ENCODE measurements around the gene TMEM165.

Gene TMEM165

DNA sequence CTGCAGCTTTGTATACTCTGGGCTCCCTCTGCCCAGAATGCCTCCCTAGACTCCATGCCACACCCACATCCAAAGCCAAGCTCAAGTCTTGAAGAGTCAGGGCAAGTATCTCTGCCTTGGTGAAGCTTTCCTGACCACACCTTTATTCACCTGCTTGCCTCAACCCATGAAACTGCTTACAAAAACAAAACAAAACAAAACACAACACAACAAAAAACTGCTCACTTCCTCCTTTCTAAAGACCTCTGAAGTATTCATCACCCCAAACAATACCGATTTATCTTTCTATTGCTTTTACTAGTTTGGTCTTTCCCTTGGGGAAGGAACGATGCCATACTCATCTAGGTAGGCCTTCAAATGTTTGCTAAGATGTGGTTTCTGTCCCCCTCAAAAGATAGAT is 45.0 kb downstream of the TMEM165 start:
- no peak for ATAC-seq (replicated peaks)
- Mint-ChIP-seq H3K4me1 (peaks cover 0 to 4% of the 10 kb centered on the region in 2 donors), H3K27me3 (no peaks in the 10 kb centered on the region), H3K27ac (no peak overlapping the region), H3K4me3 (no peak overlapping the region), H3K36me3 (peaks cover 21 to 38% of the 10 kb centered on the region in 2 donors), H3K9me3 (no peaks in the 10 kb centered on the region)
- DNase-seq: no peak

DNA sequence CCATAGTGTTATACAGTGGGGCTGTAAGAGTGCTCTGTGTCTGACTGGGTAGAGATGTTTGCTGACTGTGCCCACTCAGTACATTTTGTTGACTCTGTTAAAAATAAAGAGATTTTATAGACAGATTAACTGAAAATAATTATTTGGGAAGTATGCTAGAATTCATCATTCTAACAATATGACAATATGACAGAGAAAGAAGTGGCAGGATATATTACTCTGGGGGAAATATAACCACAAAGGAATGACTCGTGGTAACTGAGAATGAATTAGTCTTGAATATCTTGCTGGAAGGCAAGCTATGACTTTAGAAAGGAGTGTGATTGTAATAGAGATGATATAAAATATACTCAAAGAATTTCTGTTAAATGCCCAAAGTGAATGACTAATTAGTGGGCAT is 46.8 kb downstream of the TMEM165 start:
- H3K4me1 Mint-ChIP-seq: peaks cover 0 to 4% of the 10 kb centered on the region in 2 donors
- H3K9me3 Mint-ChIP-seq: no peaks in the 10 kb centered on the region
- DNase-seq (no peak), ATAC-seq (replicated peaks) (no peak)
- H3K4me3 Mint-ChIP-seq: no peak overlapping the region
- no peaks in the 10 kb centered on the region for H3K27me3 Mint-ChIP-seq
- H3K27ac Mint-ChIP-seq: no peak overlapping the region
- peaks cover 21 to 44% of the 10 kb centered on the region in 2 donors for H3K36me3 Mint-ChIP-seq

DNA sequence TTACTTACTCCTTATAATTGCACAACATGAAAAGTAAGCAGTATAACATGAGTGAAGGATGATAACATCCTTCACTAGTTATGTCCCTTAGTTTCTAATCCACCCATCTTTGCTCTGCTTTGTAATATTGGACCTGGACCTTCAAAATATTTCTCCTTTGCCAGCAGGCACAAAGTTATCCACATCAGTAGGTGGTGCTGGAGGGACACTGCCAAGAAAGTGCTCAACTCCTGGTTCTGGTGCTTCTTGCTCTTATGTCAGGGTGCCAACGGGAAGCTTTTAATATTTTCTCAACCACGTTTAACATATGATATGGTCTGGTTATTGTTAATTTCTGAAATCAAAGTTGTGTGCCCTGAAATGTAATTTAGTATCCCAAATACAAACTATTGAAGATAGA is 49.1 kb downstream of the TMEM165 start:
- H3K4me1 Mint-ChIP-seq: peaks cover 0 to 4% of the 10 kb centered on the region in 2 donors
- no peaks in the 10 kb centered on the region for H3K27me3 Mint-ChIP-seq
- DNase-seq (no peak), ATAC-seq (replicated peaks) (no peak)
- H3K27ac Mint-ChIP-seq: no peak overlapping the region
- no peak overlapping the region for H3K4me3 Mint-ChIP-seq
- H3K36me3 Mint-ChIP-seq: peaks cover 10 to 31% of the 10 kb centered on the region in 2 donors
- H3K9me3 Mint-ChIP-seq: no peaks in the 10 kb centered on the region

DNA sequence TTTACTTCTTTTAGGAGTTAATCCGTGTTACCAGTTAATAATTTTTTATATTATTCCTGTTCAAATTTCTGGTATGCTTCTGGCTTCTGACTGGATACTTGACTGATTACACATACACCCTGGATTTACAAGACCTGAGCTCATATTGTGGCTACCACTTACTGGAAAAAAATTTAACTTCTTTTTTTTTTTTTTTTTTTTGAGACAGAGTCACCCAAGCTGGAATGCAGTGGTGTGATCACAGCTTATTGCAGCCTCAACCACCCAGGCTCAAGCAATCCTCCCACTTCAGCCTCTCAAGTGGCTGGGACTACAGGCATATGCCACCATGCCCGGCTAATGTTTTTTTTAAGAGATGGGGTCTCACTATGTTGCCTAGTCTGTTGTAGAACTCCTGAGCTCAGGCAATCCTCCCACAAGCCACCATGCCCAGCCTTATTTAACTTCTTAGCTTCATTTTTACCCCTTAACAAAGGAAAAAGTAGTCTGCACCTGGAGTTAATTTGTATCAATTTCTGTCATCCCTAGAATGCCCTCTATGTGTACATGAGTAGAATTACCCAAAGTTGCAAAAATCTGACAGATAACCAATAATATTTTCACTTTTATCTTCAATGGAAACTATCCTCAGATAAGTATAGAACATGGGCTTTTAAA is 50.3 kb downstream of the TMEM165 start:
- H3K4me3 Mint-ChIP-seq: no peak overlapping the region
- H3K36me3 Mint-ChIP-seq: peaks cover 5 to 25% of the 10 kb centered on the region in 2 donors
- DNase-seq (no peak), ATAC-seq (replicated peaks) (no peak)
- H3K27ac Mint-ChIP-seq: no peak overlapping the region
- no peaks in the 10 kb centered on the region for H3K27me3 Mint-ChIP-seq
- no peaks in the 10 kb centered on the region for H3K9me3 Mint-ChIP-seq
- H3K4me1 Mint-ChIP-seq: no peaks in the 10 kb centered on the region

DNA sequence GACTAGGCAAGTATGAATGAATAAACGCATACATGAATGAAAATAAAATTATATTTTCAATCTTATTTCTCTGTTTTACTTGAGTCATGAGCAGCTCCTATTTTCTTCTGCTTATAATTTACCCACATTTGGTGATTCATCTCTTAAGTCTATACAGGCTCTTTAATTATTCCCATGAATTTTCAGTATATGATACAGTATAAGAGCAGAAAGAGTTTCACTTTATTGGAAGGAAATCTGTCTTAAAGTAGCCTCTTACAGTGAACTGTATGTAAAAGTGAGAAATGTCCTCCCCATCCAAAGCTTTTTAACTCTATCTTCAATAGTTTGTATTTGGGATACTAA is 50.8 kb downstream of the TMEM165 start:
- no peaks in the 10 kb centered on the region for H3K4me1 Mint-ChIP-seq
- H3K4me3 Mint-ChIP-seq: no peak overlapping the region
- no peaks in the 10 kb centered on the region for H3K9me3 Mint-ChIP-seq
- ATAC-seq (replicated peaks) (no peak), DNase-seq (no peak)
- H3K27me3 Mint-ChIP-seq: no peaks in the 10 kb centered on the region
- peaks cover 8 to 27% of the 10 kb centered on the region in 2 donors for H3K36me3 Mint-ChIP-seq
- no peak overlapping the region for H3K27ac Mint-ChIP-seq

DNA sequence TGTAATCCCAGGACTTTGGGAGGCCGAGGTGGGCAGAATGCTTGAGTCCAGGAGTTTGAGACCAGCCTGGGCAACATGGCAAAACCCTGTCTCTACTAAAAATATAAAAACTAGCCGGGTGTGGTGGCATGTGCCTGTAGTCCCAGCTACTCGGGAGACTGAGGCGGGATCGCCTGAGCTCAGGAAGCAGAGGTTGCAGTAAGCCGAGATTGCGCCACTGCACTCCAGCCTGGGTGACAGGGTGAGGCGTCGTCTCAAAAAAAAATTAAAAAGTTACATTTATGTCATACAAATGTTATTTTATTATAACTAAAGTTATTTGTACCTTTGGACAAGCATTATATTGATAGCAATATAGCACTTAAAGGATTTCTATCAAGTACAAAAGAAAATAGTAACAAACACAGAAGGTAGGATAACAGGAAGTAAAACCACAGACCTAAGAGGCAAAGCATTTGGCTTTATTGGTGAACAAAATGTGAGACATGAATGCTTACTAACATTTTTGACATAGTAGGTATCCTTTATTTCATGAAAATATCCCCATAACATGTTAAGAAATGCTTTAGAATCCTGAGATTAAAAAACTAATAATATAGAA is 51.5 kb downstream of the TMEM165 start:
- peaks cover 14 to 33% of the 10 kb centered on the region in 2 donors for H3K36me3 Mint-ChIP-seq
- H3K4me1 Mint-ChIP-seq: no peaks in the 10 kb centered on the region
- ATAC-seq (replicated peaks): no peak
- no peak overlapping the region for H3K27ac Mint-ChIP-seq
- no peak for DNase-seq
- H3K9me3 Mint-ChIP-seq: no peaks in the 10 kb centered on the region
- H3K4me3 Mint-ChIP-seq: no peak overlapping the region
- H3K27me3 Mint-ChIP-seq: no peaks in the 10 kb centered on the region

DNA sequence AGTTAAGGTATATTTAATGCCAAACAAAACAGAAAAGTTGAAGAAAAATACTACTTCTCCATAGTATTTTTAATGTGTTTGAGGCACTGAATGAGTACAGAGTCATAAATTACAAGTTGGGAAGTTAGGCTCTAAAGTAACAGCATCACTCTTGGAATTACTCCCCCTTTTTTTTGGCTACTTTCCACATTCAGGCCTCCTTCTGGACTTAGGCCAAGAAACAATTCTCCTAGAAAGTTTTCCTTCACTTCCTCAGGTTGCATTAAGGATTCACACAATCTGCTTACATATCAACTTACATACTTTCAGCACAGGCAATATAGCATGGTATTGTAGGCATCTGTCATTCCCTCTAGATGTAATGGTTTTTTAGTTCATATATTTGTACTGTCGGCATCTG is 52.1 kb downstream of the TMEM165 start:
- no peak for ATAC-seq (replicated peaks)
- no peak overlapping the region for H3K27ac Mint-ChIP-seq
- DNase-seq: no peak
- no peaks in the 10 kb centered on the region for H3K9me3 Mint-ChIP-seq
- no peaks in the 10 kb centered on the region for H3K4me1 Mint-ChIP-seq
- no peaks in the 10 kb centered on the region for H3K27me3 Mint-ChIP-seq
- peaks cover 16 to 32% of the 10 kb centered on the region in 2 donors for H3K36me3 Mint-ChIP-seq
- H3K4me3 Mint-ChIP-seq: no peak overlapping the region

DNA sequence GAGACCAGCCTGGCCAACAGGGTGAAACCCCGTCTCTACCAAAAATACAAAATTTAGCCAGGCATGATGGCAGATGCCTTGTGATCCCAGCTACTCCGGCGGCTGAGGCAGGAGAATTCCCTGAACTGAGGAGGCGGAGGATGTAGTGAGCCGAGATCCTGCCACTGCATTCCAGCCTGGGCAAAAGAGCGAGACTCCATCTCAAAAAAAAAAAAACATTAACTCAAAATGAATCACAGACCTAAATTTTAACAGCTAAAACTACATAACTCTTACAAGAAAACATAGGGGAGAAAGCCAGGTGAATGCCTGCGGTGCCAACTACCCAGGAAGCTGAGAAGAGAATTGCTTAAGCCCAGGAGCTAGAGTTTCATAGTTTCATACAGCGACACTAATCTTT is 54.8 kb downstream of the TMEM165 start:
- no peak for ATAC-seq (replicated peaks)
- Mint-ChIP-seq H3K4me1 (no peaks in the 10 kb centered on the region), H3K9me3 (no peaks in the 10 kb centered on the region), H3K27me3 (no peaks in the 10 kb centered on the region), H3K4me3 (no peak overlapping the region), H3K27ac (no peak overlapping the region), H3K36me3 (peaks cover 16 to 30% of the 10 kb centered on the region in 2 donors)
- no peak for DNase-seq

DNA sequence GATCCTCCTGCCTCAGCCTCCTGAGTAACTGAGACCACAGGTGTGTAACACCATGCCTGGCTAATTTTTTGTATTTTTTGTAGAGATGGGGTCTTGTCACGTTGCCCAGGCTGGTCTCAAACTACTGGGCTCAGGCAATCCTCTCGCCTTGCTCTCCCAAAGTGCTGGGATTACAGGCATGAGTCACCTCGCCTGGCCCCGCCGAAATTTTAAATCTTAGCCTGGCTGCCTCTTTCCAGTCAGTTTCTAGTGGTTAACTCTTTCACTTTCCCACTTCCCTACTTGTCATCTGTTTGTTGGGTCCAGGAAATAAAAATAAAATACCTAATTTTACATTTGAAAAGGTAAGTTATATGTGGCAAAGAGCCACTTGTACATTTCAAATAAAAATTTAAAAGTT is 62.4 kb downstream of the TMEM165 start:
- Mint-ChIP-seq H3K27me3 (no peaks in the 10 kb centered on the region), H3K36me3 (peaks cover 13 to 25% of the 10 kb centered on the region in 2 donors), H3K4me3 (no peak overlapping the region), H3K4me1 (no peaks in the 10 kb centered on the region), H3K9me3 (no peaks in the 10 kb centered on the region), H3K27ac (no peak overlapping the region)
- ATAC-seq (replicated peaks) (no peak), DNase-seq (no peak)

DNA sequence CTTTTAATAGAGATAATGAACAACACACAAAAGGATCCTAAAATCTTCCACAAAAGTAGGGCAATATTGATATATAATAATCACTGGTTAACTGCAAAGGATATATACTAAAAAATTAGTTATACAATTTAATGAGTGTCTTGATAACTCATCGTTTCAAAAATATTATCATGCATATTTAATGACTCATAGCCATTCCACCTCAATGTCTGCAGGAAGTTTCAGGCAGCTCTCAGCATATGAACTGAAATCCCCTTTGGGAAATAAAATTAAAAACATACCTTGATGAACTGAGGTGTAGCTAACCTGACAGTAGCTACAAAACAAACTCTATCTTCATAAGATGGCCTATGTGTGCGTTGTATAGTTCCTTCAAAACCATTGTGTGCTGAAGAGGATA is 62.9 kb downstream of the TMEM165 start:
- H3K4me3 Mint-ChIP-seq: no peak overlapping the region
- H3K27me3 Mint-ChIP-seq: no peaks in the 10 kb centered on the region
- H3K36me3 Mint-ChIP-seq: peaks cover 13 to 25% of the 10 kb centered on the region in 2 donors
- H3K27ac Mint-ChIP-seq: no peak overlapping the region
- DNase-seq (no peak), ATAC-seq (replicated peaks) (no peak)
- H3K9me3 Mint-ChIP-seq: no peaks in the 10 kb centered on the region
- no peaks in the 10 kb centered on the region for H3K4me1 Mint-ChIP-seq

DNA sequence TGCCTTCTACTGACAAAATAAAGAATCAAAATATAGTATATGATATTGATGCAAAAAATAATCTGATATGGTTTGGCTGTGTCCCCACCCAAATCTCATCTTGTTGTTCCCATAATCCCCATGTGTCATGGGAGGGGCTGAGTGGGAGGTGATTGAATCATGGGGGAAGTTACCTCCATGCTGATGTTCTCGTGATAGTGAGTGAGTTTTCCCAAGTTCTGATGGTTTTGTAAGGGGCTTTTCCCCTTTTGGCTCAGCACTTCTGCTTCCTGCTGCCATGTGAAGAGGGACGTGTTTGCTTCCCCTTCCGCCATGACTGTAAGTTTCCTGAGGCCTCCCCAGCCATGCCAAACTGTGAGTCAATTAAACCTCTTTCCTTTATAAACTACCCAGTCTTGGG is 70.2 kb downstream of the TMEM165 start:
- peaks cover 22 to 35% of the 10 kb centered on the region in 2 donors for H3K36me3 Mint-ChIP-seq
- peaks cover 7 to 8% of the 10 kb centered on the region in 2 donors for H3K9me3 Mint-ChIP-seq
- no peaks in the 10 kb centered on the region for H3K4me1 Mint-ChIP-seq
- no peak for ATAC-seq (replicated peaks)
- H3K27me3 Mint-ChIP-seq: no peaks in the 10 kb centered on the region
- H3K4me3 Mint-ChIP-seq: no peak overlapping the region
- H3K27ac Mint-ChIP-seq: no peak overlapping the region
- no peak for DNase-seq

DNA sequence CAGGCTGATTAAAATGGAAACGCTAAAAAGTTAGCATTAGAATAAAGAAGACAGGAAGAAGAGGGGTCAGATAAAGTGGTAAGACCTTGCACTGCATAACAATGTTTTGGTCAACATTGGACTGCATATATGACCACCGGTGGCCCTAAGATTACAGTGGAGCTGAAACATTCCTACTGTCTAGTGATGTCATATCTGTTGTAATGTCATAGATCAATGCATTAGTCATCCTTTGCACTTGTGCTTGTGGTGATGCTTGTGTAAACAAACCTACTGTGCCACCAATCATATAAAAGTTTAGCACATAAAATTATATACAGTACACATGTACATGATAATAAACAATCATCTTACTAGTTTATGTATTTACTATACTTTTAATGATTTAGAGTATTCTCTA is 73.0 kb downstream of the TMEM165 start:
- H3K27me3 Mint-ChIP-seq: no peaks in the 10 kb centered on the region
- no peaks in the 10 kb centered on the region for H3K4me1 Mint-ChIP-seq
- ATAC-seq (replicated peaks): no peak
- no peak overlapping the region for H3K4me3 Mint-ChIP-seq
- peaks cover 7 to 8% of the 10 kb centered on the region in 2 donors for H3K9me3 Mint-ChIP-seq
- H3K36me3 Mint-ChIP-seq: peaks cover 17 to 30% of the 10 kb centered on the region in 2 donors
- no peak overlapping the region for H3K27ac Mint-ChIP-seq
- DNase-seq: no peak

DNA sequence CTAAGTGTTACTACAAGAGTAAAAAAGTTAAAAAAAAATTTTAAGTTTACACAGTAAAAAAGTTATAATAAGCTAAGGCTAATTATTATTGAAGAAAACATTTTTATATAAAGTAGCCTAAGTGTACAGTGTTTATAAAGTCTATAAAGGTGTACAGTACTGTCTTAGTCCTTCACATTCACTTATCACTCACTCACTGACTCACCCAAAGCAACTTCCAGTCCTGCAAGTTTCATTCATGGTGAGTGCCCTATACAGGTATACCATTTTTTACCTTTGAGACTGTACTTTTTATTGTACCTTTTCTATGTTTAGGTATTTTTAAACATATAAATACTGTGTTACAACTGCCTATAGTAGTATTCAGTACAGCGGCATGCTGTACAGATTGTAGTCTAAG is 74.2 kb downstream of the TMEM165 start:
- peaks cover 10 to 11% of the 10 kb centered on the region in 2 donors for H3K9me3 Mint-ChIP-seq
- peaks cover 27 to 36% of the 10 kb centered on the region in 2 donors for H3K36me3 Mint-ChIP-seq
- H3K27ac Mint-ChIP-seq: no peak overlapping the region
- no peaks in the 10 kb centered on the region for H3K27me3 Mint-ChIP-seq
- DNase-seq: no peak
- no peak for ATAC-seq (replicated peaks)
- H3K4me1 Mint-ChIP-seq: no peaks in the 10 kb centered on the region
- no peak overlapping the region for H3K4me3 Mint-ChIP-seq

Measured in stimulated activated naive B cell treated with anti-CD40 and anti-IgM and Interleukin-4, amounts not matched to agents 10 μg/mL and 1 μg/mL and 100 μg/mL, for 72 hours (primary cell).